Pancreas (tissue), 10 donors: ENCODE results near the gene FASTKD3. TPM values are rescaled to one million over a fixed set of nuclear protein-coding genes. Genes with fewer than 3 reads are reported as not detected.

Source experiments
- ATAC-seq, 4 donors: fragments of 200-7000 bp; cut with Tn5 transposase; one replicate each; pipeline versions ENCODE4 v1.8.0 to v1.9.1; 2020; ENCODE audit warnings: mild to moderate bottlenecking in 4 of 4, moderate library complexity in 4 of 4
- DNase-seq, 6 donors: peaks; one replicate each; pipeline ENCODE4 v3.0.0-alpha.2; 2020
- FAIRE-seq: peaks from 2 replicates; lab custom pipeline; 2012; peaks lifted over from hg19 to GRCh38; lab: Jason Lieb, UNC
- H3K27ac ChIP-seq, 4 donors: fragments of 200-600 bp; sonication (generic); 1 replicate in 3 of 4; 2 replicates in 1 of 4; pipeline versions ENCODE4 v1.5.0 to v1.8.0; 2020
- H3K27me3 ChIP-seq, 4 donors: fragments of 200-600 bp; one replicate each; pipeline ENCODE4 v1.8.0; 2021
- H3K36me3 ChIP-seq, 3 donors: fragments of 200-600 bp; sonication (generic) in 1 of 3; one replicate each; pipeline versions ENCODE4 v1.5.0 to v1.8.0; 2020 to 2021
- H3K4me1 ChIP-seq, 3 donors: fragments of 200-600 bp; one replicate each; pipeline ENCODE4 v1.8.0; 2021
- H3K4me3 ChIP-seq, 4 donors: fragments of 200-600 bp; sonication (generic) in 2 of 4; one replicate each; pipeline versions ENCODE4 v1.5.0 to v1.8.0; 2020 to 2021
- H3K9me3 ChIP-seq, 4 donors: fragments of 200-600 bp; one replicate each; pipeline ENCODE4 v1.8.0; 2021
- CTCF ChIP-seq, 4 donors: fragments of 200-600 bp; sonication (generic) in 3 of 4; IDR thresholded peaks; one replicate each; pipeline versions ENCODE4 v1.5.0 to v1.8.0; 2021; ENCODE audit warnings: antibody characterized with exemption in 4 of 4
- WGBS, 2 donors: extraction: QIAGEN DNeasy Blood & Tissue Kit; methylation state at CpG; one replicate each; pipeline ENCODE4 v1.1.7; 2013; 5-methylcytosine and 5-hydroxymethylcytosine counted together
- intact Hi-C, 3 donors: fragments of 100-400 bp; cut with DNase I; formaldehyde crosslinking; loops; one replicate each; pipeline versions ENCODE4 v1.11.1 to v1.14.2; 2022
- polyA plus RNA-seq, 2 donors: library from polyadenylated mRNA; stranded (reverse); fragments of 200-250 nt; gene quantifications; one replicate each; pipeline ENCODE4 v1.2.3, GENCODE V29; 2013
- total RNA-seq, 6 donors: library from RNA; stranded (reverse); fragmentation: NEBNext Ultra II Directional in 4 of 6; extraction: Animal tissue kit (Norgen Biotek cat#: 25700) in 4 of 6; gene quantifications; one replicate each; pipeline versions ENCODE4 v1.2.1 to v1.2.4, GENCODE V29; 2021 to 2023
- donor health status: healthy with polysubstance abuse.
- donor health status: DM: no; HTN: no; CAD: no; lungs with moderate emphysema.
- donor health status: DM: no; HTN: no; CAD: no.
- donor health status: control.
- donor health status: control.
- donor health status: Bipolar disorder and iron deficiency.
- donor health status: DM: yes; HTN: yes; CAD: no.
- donor health status: DM: no; HTN: no; CAD: no.
- donor health status: DM: no; HTN: no; CAD: no.
- donor health status: DM: yes; HTN: yes; CAD: no.

The FASTKD3 gene
- total and polyA plus RNA-seq, 8 donors = 1.8 to 10.3 (median 3.3) TPM

GRCh38 chr5:7816535-7816901, 52.3 kb downstream of the FASTKD3 start:
- DNase-seq (no peak), FAIRE-seq (no peak), ATAC-seq (peak; percentile 19 to 31 (median 29))
- no peaks in the 10 kb centered on the region for H3K4me1 ChIP-seq
- intact Hi-C loops = no loop called here
- H3K36me3 ChIP-seq = no peaks in the 10 kb centered on the region
- WGBS, 2 donors = 38 to 42% methylated on average over 9 of the region's 9 CpGs
- H3K4me3 ChIP-seq = no peak overlapping the region
- TF ChIP-seq CTCF (IDR thresholded peaks at IDR 0.05) = no peak
- no peaks in the 10 kb centered on the region for H3K9me3 ChIP-seq
- no peak overlapping the region for H3K27ac ChIP-seq
- no peaks in the 10 kb centered on the region for H3K27me3 ChIP-seq

GRCh38 chr5:7815892-7816534, 52.8 kb downstream of the FASTKD3 start:
- Histone ChIP-seq H3K27ac (no peak overlapping the region), H3K4me3 (no peak overlapping the region), H3K36me3 (no peaks in the 10 kb centered on the region), H3K27me3 (no peaks in the 10 kb centered on the region), H3K4me1 (no peaks in the 10 kb centered on the region), H3K9me3 (no peaks in the 10 kb centered on the region)
- intact Hi-C loops = no loop called here
- ATAC-seq = peak; percentile 98 to 100 (median 99)
- no peak for FAIRE-seq
- peak; percentile 82 to 86 (median 84) for TF ChIP-seq CTCF (IDR thresholded peaks at IDR 0.05)
- DNase-seq = peak; percentile 66 to 94 (median 84)
- WGBS, 2 donors = 15 to 19% methylated on average over 12 of the region's 12 CpGs

GRCh38 chr5:7814816-7815215, 54.0 kb downstream of the FASTKD3 start:
- FAIRE-seq (no peak), DNase-seq (no peak), ATAC-seq (no peak)
- no peaks in the 10 kb centered on the region for H3K36me3 ChIP-seq
- no peak for TF ChIP-seq CTCF (IDR thresholded peaks at IDR 0.05)
- intact Hi-C loops = no loop called here
- 85 to 91% methylated on average over 10 of the region's 10 CpGs for WGBS, 2 donors
- no peaks in the 10 kb centered on the region for H3K27me3 ChIP-seq
- H3K4me1 ChIP-seq = no peaks in the 10 kb centered on the region
- no peak overlapping the region for H3K27ac ChIP-seq
- H3K9me3 ChIP-seq = no peaks in the 10 kb centered on the region
- H3K4me3 ChIP-seq = no peak overlapping the region

GRCh38 chr5:7813576-7813975, 55.3 kb downstream of the FASTKD3 start:
- ATAC-seq (no peak), FAIRE-seq (no peak), DNase-seq (no peak)
- TF ChIP-seq CTCF (IDR thresholded peaks at IDR 0.05) = no peak
- 86% methylated on average over 3 of the region's 3 CpGs for WGBS, 2 donors
- no peaks in the 10 kb centered on the region for H3K27me3 ChIP-seq
- no peaks in the 10 kb centered on the region for H3K9me3 ChIP-seq
- no peaks in the 10 kb centered on the region for H3K36me3 ChIP-seq
- no peaks in the 10 kb centered on the region for H3K4me1 ChIP-seq
- no peak overlapping the region for H3K27ac ChIP-seq
- H3K4me3 ChIP-seq = no peak overlapping the region
- intact Hi-C loops = no loop called here

- no peak overlapping the region for H3K27ac ChIP-seq
- WGBS, 2 donors = 58 to 63% methylated on average over 2 of the region's 2 CpGs
- no peak for ATAC-seq
- FAIRE-seq = no peak
- H3K4me1 ChIP-seq = no peaks in the 10 kb centered on the region
- no peaks in the 10 kb centered on the region for H3K36me3 ChIP-seq
- no peak overlapping the region for H3K4me3 ChIP-seq
- no peak for DNase-seq
- intact Hi-C loops = no loop called here
- H3K27me3 ChIP-seq = no peaks in the 10 kb centered on the region
- H3K9me3 ChIP-seq = no peaks in the 10 kb centered on the region
- TF ChIP-seq CTCF (IDR thresholded peaks at IDR 0.05) = no peak
Observed at GRCh38 chr5:7813007-7813406, 55.8 kb downstream of the FASTKD3 start.
